Liver (tissue), 2 donors: ENCODE data around the gene AK5.

Experiments used
- CTCF ChIP-seq: fragments of 150-350 bp; IDR thresholded peaks from 2 replicates; pipeline ENCODE4 v1.5.1; 2017; ENCODE audit warnings: improper control_type of control experiment, low read depth, low read length; ENCODE audit not compliant: missing input control
- ZBTB33 ChIP-seq: IDR thresholded peaks from 2 replicates; pipeline ENCODE4 v1.6.1; 2016; ENCODE audit warnings: antibody characterized with exemption
- donor health status: healthy.

DNA sequence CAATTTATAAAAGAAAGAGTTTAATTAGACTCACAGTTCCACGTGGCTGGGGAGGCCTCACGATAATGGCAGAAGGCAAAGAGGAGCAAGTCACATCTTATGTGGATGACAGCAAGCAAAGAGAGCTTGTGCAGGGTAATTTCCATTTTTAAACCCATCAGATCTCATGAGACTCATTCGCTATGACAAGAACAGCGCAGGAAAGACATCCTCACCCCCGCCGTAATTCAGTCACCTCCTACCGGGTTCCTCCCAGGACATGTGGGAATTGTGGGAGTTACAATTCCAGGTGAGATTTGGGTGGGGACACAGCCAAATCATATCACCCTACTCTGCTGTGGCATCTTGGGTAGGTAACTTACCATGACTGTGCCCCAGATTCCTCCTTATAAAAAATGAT, 79.8 kb downstream of the AK5 start:
- TF ChIP-seq CTCF (no peak), ZBTB33 (no peak)
